MCF 10A (cell line): Measurements from ENCODE around the gene SSTR5. TPM values are rescaled to one million over a fixed set of nuclear protein-coding genes. Genes with fewer than 3 reads are reported as not detected.
"Not testable (repeated sequence)": the region's sequence is repeated elsewhere in the genome, so short reads cannot be mapped to it uniquely, and the experiment has no call there.

Experiments used
- BruUV-seq: library from RNA; stranded (reverse); fragments of 400-500 nt; replicated peaks from 2 replicates; lab custom pipeline; 2021; lab: Mats Ljungman, UMichigan
- CTCF ChIA-PET: fragments of 300-600 bp; sonication (Branson Sonifier 250); formaldehyde crosslinking; extraction: SDS; loops from one replicate; lab custom pipeline; 2021; ENCODE audit warnings: antibody characterized with exemption, inconsistent platforms; lab: Yijun Ruan, JAX
- POLR2A ChIA-PET: fragments of 300-600, 350-650 bp; sonication (Branson Sonifier 250); formaldehyde crosslinking; extraction: SDS; loops from one replicate; lab custom pipeline; 2020; ENCODE audit warnings: antibody characterized with exemption, inconsistent platforms; lab: Yijun Ruan, JAX
- DNase-seq: peaks from one replicate; pipeline ENCODE4 v3.0.0-alpha.2; 2018; ENCODE audit not compliant: unreplicated experiment
- H3K27ac Mint-ChIP-seq: one replicate; pipeline ENCODE4 v1.8.0; 2022; ENCODE audit warnings: mild to moderate bottlenecking, low read depth, mixed read lengths; ENCODE audit not compliant: unreplicated experiment
- H3K27me3 Mint-ChIP-seq: one replicate; pipeline ENCODE4 v1.8.0; 2022; ENCODE audit warnings: mixed read lengths; ENCODE audit not compliant: insufficient read depth, unreplicated experiment
- H3K36me3 Mint-ChIP-seq: one replicate; pipeline ENCODE4 v1.8.0; 2022; ENCODE audit warnings: mild to moderate bottlenecking, moderate library complexity, mixed read lengths; ENCODE audit not compliant: insufficient read depth, unreplicated experiment
- H3K4me1 Mint-ChIP-seq: one replicate; pipeline ENCODE4 v1.8.0; 2022; ENCODE audit warnings: mixed read lengths; ENCODE audit not compliant: insufficient read depth, unreplicated experiment
- H3K4me3 Mint-ChIP-seq: one replicate; pipeline ENCODE4 v1.8.0; 2022; ENCODE audit warnings: mild to moderate bottlenecking, moderate library complexity, mixed read lengths; ENCODE audit not compliant: unreplicated experiment
- H3K9me3 Mint-ChIP-seq: one replicate; pipeline ENCODE4 v1.8.0; 2022; ENCODE audit warnings: mixed read lengths; ENCODE audit not compliant: unreplicated experiment
- CTCF ChIP-seq: fragments of 200-600 bp; IDR thresholded peaks from one replicate; pipeline ENCODE4 v1.8.0; 2022; ENCODE audit warnings: antibody characterized with exemption, mild to moderate bottlenecking; ENCODE audit not compliant: unreplicated experiment
- intact Hi-C: fragments of 100-400 bp; cut with micrococcal nuclease; formaldehyde crosslinking; loops from 2 replicates; pipeline ENCODE4 v1.14.1; 2022
- total RNA-seq: library from RNA; stranded (reverse); gene quantifications from 2 replicates; pipeline ENCODE4 v1.2.3, GENCODE V29; 2022

SSTR5 gene
- total RNA-seq, 1 experiment from 2014 or later, result not detected

GRCh38 chr16:1091992-1092552 lies 19.5 kb downstream of the SSTR5 start:
- Mint-ChIP-seq H3K9me3 (no peaks in the 10 kb centered on the region), H3K36me3 (no peaks in the 10 kb centered on the region), H3K4me3 (no peak overlapping the region), H3K27ac (no peak overlapping the region), H3K27me3 (no peaks in the 10 kb centered on the region), H3K4me1 (no peaks in the 10 kb centered on the region)
- ChIA-PET CTCF (interaction anchor here (0.8 kb wide), 1 partner anchor 1020 kb away, joined by 5 read pairs; no protein-coding TSS in a partner anchor), POLR2A (no interaction called here)
- no TSS peak for BruUV-seq
- intact Hi-C loops, result no loop called here
- no peak for DNase-seq
- no peak for TF ChIP-seq CTCF

- CTCF ChIA-PET, result not testable (repeated sequence)
Measured at GRCh38 chr16:1092685-1093283, 20.2 kb downstream of the SSTR5 start.

GRCh38 chr16:1093284-1094123 lies 21.0 kb downstream of the SSTR5 start:
- intact Hi-C loops, result no loop called here
- DNase-seq, result no peak
- H3K4me1 Mint-ChIP-seq, result no peaks in the 10 kb centered on the region
- TF ChIP-seq CTCF, result no peak
- H3K27ac Mint-ChIP-seq, result no peak overlapping the region
- no peak overlapping the region for H3K4me3 Mint-ChIP-seq
- BruUV-seq, result no TSS peak
- H3K36me3 Mint-ChIP-seq, result no peaks in the 10 kb centered on the region
- H3K9me3 Mint-ChIP-seq, result no peaks in the 10 kb centered on the region
- no peaks in the 10 kb centered on the region for H3K27me3 Mint-ChIP-seq
- ChIA-PET CTCF (no interaction called here), POLR2A (no interaction called here)

More at GRCh38 chr16:1092685-1093283, 20.2 kb downstream of the SSTR5 start:
- H3K4me1 Mint-ChIP-seq, H3K27ac Mint-ChIP-seq, POLR2A ChIA-PET, H3K36me3 Mint-ChIP-seq, H3K9me3 Mint-ChIP-seq, H3K4me3 Mint-ChIP-seq, intact Hi-C loops, BruUV-seq, DNase-seq, H3K27me3 Mint-ChIP-seq: not testable (repeated sequence)

GRCh38 chr16:1094124-1094479 lies 21.6 kb downstream of the SSTR5 start:
- Mint-ChIP-seq H3K9me3 (no peaks in the 10 kb centered on the region), H3K36me3 (no peaks in the 10 kb centered on the region), H3K27ac (no peak overlapping the region), H3K4me3 (no peak overlapping the region), H3K27me3 (no peaks in the 10 kb centered on the region), H3K4me1 (no peaks in the 10 kb centered on the region)
- ChIA-PET POLR2A (no interaction called here), CTCF (no interaction called here)
- intact Hi-C loops, result no loop called here
- DNase-seq, result no peak
- TF ChIP-seq CTCF, result no peak
- BruUV-seq, result no TSS peak
